IMR-90 (cell line): Measurements from ENCODE around the gene ARHGAP32. TPM values are rescaled to one million over a fixed set of nuclear protein-coding genes. Genes with fewer than 3 reads are reported as not detected.
"Not testable (repeated sequence)": the region's sequence is repeated elsewhere in the genome, so short reads cannot be mapped to it uniquely, and the experiment has no call there.

Experiments used
- ATAC-seq: fragments of 200-7000 bp; cut with Tn5 transposase; 2 replicates; pipeline ENCODE4 v1.9.1; 2020; ENCODE audit warnings: low read depth, mild to moderate bottlenecking, moderate library complexity
- BruUV-seq: library from RNA; stranded (reverse); fragments of 400-500 nt; replicated peaks from 2 replicates; lab custom pipeline; 2021; lab: Mats Ljungman, UMichigan
- CTCF ChIA-PET: fragments of 300-600 bp; formaldehyde crosslinking; extraction: SDS; loops from one replicate; lab custom pipeline; 2021; ENCODE audit warnings: antibody characterized with exemption; lab: Yijun Ruan, JAX
- POLR2A ChIA-PET: fragments of 300-600 bp; sonication (Branson Sonifier 250); formaldehyde crosslinking; loops from one replicate; lab custom pipeline; 2022; ENCODE audit warnings: antibody characterized with exemption; ENCODE audit not compliant: unreplicated experiment; lab: Charles Lee
- DNase-seq: peaks from one replicate; pipeline ENCODE4 v3.0.0; 2013
- H2AFZ ChIP-seq: replicated peaks from 2 replicates; pipeline ENCODE3; 2013; ENCODE audit warnings: low read length, mild to moderate bottlenecking; ENCODE audit not compliant: poor library complexity
- H2AK5ac ChIP-seq: 2 replicates; pipeline ENCODE4 v1.6.1; 2013; ENCODE audit warnings: low read depth, low read length, inconsistent platforms
- H2AK9ac ChIP-seq: replicated peaks from 2 replicates; pipeline ENCODE3; 2013; ENCODE audit warnings: mild to moderate bottlenecking, low read depth, low read length, moderate library complexity; ENCODE audit not compliant: poor library complexity
- H2BK120ac ChIP-seq: 2 replicates; pipeline ENCODE4 v1.6.1; 2013; ENCODE audit warnings: low read depth, low read length, inconsistent platforms
- H2BK15ac ChIP-seq: 3 replicates; pipeline ENCODE4 v1.6.1; 2013; ENCODE audit warnings: low read depth, low read length, inconsistent platforms
- H2BK20ac ChIP-seq: 2 replicates; pipeline ENCODE4 v1.6.1; 2013; ENCODE audit warnings: low read depth, mild to moderate bottlenecking, inconsistent platforms, low read length, moderate library complexity
- H2BK5ac ChIP-seq: 2 replicates; pipeline ENCODE4 v1.6.1; 2013; ENCODE audit warnings: mild to moderate bottlenecking, low read depth, low read length, inconsistent platforms; ENCODE audit not compliant: poor library complexity, severe bottlenecking
- H3K14ac ChIP-seq: replicated peaks from 2 replicates; pipeline ENCODE4 v1.6.1; 2013; ENCODE audit warnings: low read depth, low read length, inconsistent platforms
- H3K18ac ChIP-seq: 2 replicates; pipeline ENCODE4 v1.6.1; 2013; ENCODE audit warnings: low read depth, low read length, control low read depth
- H3K23ac ChIP-seq: 2 replicates; pipeline ENCODE4 v1.6.1; 2013; ENCODE audit warnings: low read depth, low read length, inconsistent platforms
- H3K27ac ChIP-seq: 2 replicates; pipeline ENCODE4 v1.5.1; 2013; ENCODE audit warnings: mild to moderate bottlenecking, control low read depth, low read length; ENCODE audit not compliant: insufficient read depth
- H3K27me3 ChIP-seq: 2 replicates; pipeline ENCODE4 v1.6.1; 2013; ENCODE audit warnings: low read length; ENCODE audit not compliant: control insufficient read depth, insufficient read depth
- H3K36me3 ChIP-seq: 2 replicates; pipeline ENCODE4 v1.6.1; 2013; ENCODE audit warnings: low read length, mixed read lengths; ENCODE audit not compliant: control insufficient read depth, insufficient read depth
- H3K4ac ChIP-seq: 2 replicates; pipeline ENCODE4 v1.6.1; 2013; ENCODE audit warnings: low read depth, low read length, inconsistent platforms
- H3K4me1 ChIP-seq: 2 replicates; pipeline ENCODE4 v1.6.1; 2013; ENCODE audit warnings: low read length, mixed read lengths; ENCODE audit not compliant: control insufficient read depth, insufficient read depth
- H3K4me2 ChIP-seq: 2 replicates; pipeline ENCODE4 v1.6.1; 2013; ENCODE audit warnings: low read depth, mild to moderate bottlenecking, control low read depth, low read length, moderate library complexity
- H3K4me3 ChIP-seq: 2 replicates; pipeline ENCODE4 v1.5.1; 2013; ENCODE audit warnings: low read depth, mild to moderate bottlenecking, control low read depth, low read length, moderate library complexity; ENCODE audit not compliant: insufficient read depth
- H3K56ac ChIP-seq: 2 replicates; pipeline ENCODE4 v1.6.1; 2013; ENCODE audit warnings: low read length, inconsistent platforms; ENCODE audit not compliant: insufficient read depth; ENCODE audit errors: extremely low read depth
- H3K79me1 ChIP-seq, 2 experiments: 2 replicates each; pipeline ENCODE4 v1.6.1; 2013; ENCODE audit warnings: low read length in 2 of 2, inconsistent platforms in 1 of 2, low read depth in 1 of 2
- H3K9ac ChIP-seq: 2 replicates; pipeline ENCODE4 v1.6.1; 2013; ENCODE audit warnings: low read depth, low read length, control low read depth
- H3K9me1 ChIP-seq: 2 replicates; pipeline ENCODE4 v1.6.1; 2013; ENCODE audit warnings: low read length, inconsistent platforms; ENCODE audit not compliant: insufficient read depth
- H3K9me3 ChIP-seq: 2 replicates; pipeline ENCODE4 v1.6.1; 2013; ENCODE audit warnings: low read length; ENCODE audit not compliant: control insufficient read depth, insufficient read depth
- H4K20me1 ChIP-seq: 2 replicates; pipeline ENCODE4 v1.6.1; 2013; ENCODE audit warnings: low read length, inconsistent platforms; ENCODE audit not compliant: insufficient read depth
- H4K5ac ChIP-seq: 2 replicates; pipeline ENCODE4 v1.6.1; 2013; ENCODE audit warnings: mild to moderate bottlenecking, low read depth, low read length, control low read depth
- H4K8ac ChIP-seq, 2 experiments: 2 replicates each; pipeline ENCODE4 v1.6.1; 2013; ENCODE audit warnings: low read depth in 2 of 2, low read length in 2 of 2, control low read depth in 1 of 2, inconsistent platforms in 1 of 2
- H4K91ac ChIP-seq: 2 replicates; pipeline ENCODE4 v1.6.1; 2013; ENCODE audit warnings: low read depth, low read length, inconsistent platforms; ENCODE audit not compliant: insufficient read depth
- CHD1 ChIP-seq: IDR thresholded peaks from 2 replicates; pipeline ENCODE4 v1.6.1; 2012; ENCODE audit warnings: low read depth, low read length, improper control_type of control experiment
- ELK1 ChIP-seq: fragments of 150-350 bp; IDR thresholded peaks from 2 replicates; pipeline ENCODE4 v1.6.1; 2016; ENCODE audit warnings: low read depth, mild to moderate bottlenecking, low read length, moderate library complexity, borderline replicate concordance
- MAFK ChIP-seq: IDR thresholded peaks from 2 replicates; pipeline ENCODE4 v1.6.1; 2012; ENCODE audit warnings: low read depth, low read length, improper control_type of control experiment
- MAZ ChIP-seq: IDR thresholded peaks from 2 replicates; pipeline ENCODE4 v1.6.1; 2012; ENCODE audit warnings: low read depth, mild to moderate bottlenecking, low read length, improper control_type of control experiment, moderate library complexity, borderline replicate concordance
- NFE2L2 ChIP-seq: fragments of 150-350 bp; IDR thresholded peaks from 2 replicates; pipeline ENCODE4 v1.6.1; 2016; ENCODE audit warnings: low read depth, mild to moderate bottlenecking, low read length
- POLR2A ChIP-seq: IDR thresholded peaks from 2 replicates; pipeline ENCODE4 v1.6.1; 2012; ENCODE audit warnings: mild to moderate bottlenecking, low read depth, low read length
- RFX5 ChIP-seq: IDR thresholded peaks from 2 replicates; pipeline ENCODE4 v1.8.0; 2012; ENCODE audit warnings: low read depth, mild to moderate bottlenecking, low read length, moderate library complexity
- SMC3 ChIP-seq: fragments of 150-350 bp; IDR thresholded peaks from 2 replicates; pipeline ENCODE4 v1.6.1; 2016; ENCODE audit warnings: low read depth, mild to moderate bottlenecking, antibody characterized with exemption, low read length, moderate library complexity
- USF2 ChIP-seq: fragments of 150-350 bp; IDR thresholded peaks from 2 replicates; pipeline ENCODE4 v1.6.1; 2017; ENCODE audit warnings: mild to moderate bottlenecking, antibody characterized with exemption, low read length, low read depth
- WGBS, 2 experiments: methylation state at CpG; one replicate each; pipeline versions ENCODE4 v1.1.5 to v1.1.7; 2013; ENCODE audit warnings: missing lambda C conversion rate in 2 of 2; ENCODE audit not compliant: insufficient read length in 1 of 2; ENCODE audit errors: extremely low coverage in 2 of 2; 5-methylcytosine and 5-hydroxymethylcytosine counted together
- dilution Hi-C: fragments of 300-500 bp; cut with HindIII; formaldehyde crosslinking; loops from one replicate; pipeline ENCODE4 v1.14.3; 2018; ENCODE audit warnings: low sequenced_read_pairs; ENCODE audit not compliant: unreplicated experiment
- in situ Hi-C: fragments of 300-500 bp; cut with MboI; formaldehyde crosslinking; loops from 3 replicates; pipeline ENCODE4 v1.14.3; 2019; ENCODE audit warnings: low sequenced_read_pairs, inconsistent platforms, mixed read lengths
- intact Hi-C: fragments of 100-400 bp; cut with micrococcal nuclease; formaldehyde crosslinking; loops from 2 replicates; pipeline ENCODE4 v1.10.0; 2022
- polyA plus RNA-seq, 3 experiments: library from polyadenylated mRNA; depleted of rRNA; stranded (reverse); fragments of >200 nt; gene quantifications; 2 replicates each; pipeline ENCODE4 v1.2.3, GENCODE V29; 2012; ENCODE audit warnings: low replicate concordance in 1 of 3
- total RNA-seq: library from RNA; depleted of rRNA; stranded (reverse); fragments of >200 nt; gene quantifications from 2 replicates; pipeline ENCODE4 v1.2.3, GENCODE V29; 2012

Gene ARHGAP32
- total and polyA plus RNA-seq, 2 of the 4 experiments (the other 2 are of a cell fraction), result 4.1 to 8.4 TPM

- no peak for DNase-seq
- H3K4me2 ChIP-seq, result no peak overlapping the region
- H3K4me3 ChIP-seq, result no peak overlapping the region
- H3K9me1 ChIP-seq, result no peaks in the 10 kb centered on the region
- no peak overlapping the region for H2AK5ac ChIP-seq
- H3K27me3 ChIP-seq, result peaks cover 40% of the 10 kb centered on the region
- CTCF ChIA-PET, result no interaction called here
- no peak overlapping the region for H4K91ac ChIP-seq
- intact Hi-C loops (no loop called here), dilution Hi-C loops (no loop called here), in situ Hi-C loops (no loop called here)
- H2BK5ac ChIP-seq, result no peak overlapping the region
- H4K20me1 ChIP-seq, result no peaks in the 10 kb centered on the region
- no peak overlapping the region for H3K9ac ChIP-seq
- TF ChIP-seq SMC3 (no peak), ELK1 (no peak), POLR2A (no peak), MAFK (no peak), RFX5 (no peak), NFE2L2 (no peak), CHD1 (no peak), MAZ (no peak), USF2 (no peak)
- no peaks in the 10 kb centered on the region for H3K9me3 ChIP-seq
- no peak overlapping the region for H4K5ac ChIP-seq
- no peak overlapping the region for H4K8ac ChIP-seq
- BruUV-seq, result no TSS peak
- no peaks in the 10 kb centered on the region for H3K79me1 ChIP-seq
- H2AFZ ChIP-seq, result no peak overlapping the region
- H2BK20ac ChIP-seq, result no peak overlapping the region
- no peak overlapping the region for H3K18ac ChIP-seq
- no peak overlapping the region for H2BK120ac ChIP-seq
- no peak overlapping the region for H3K23ac ChIP-seq
- no peak overlapping the region for H3K27ac ChIP-seq
- no peak overlapping the region for H2BK15ac ChIP-seq
- no peak overlapping the region for H3K56ac ChIP-seq
- H3K4me1 ChIP-seq, result no peaks in the 10 kb centered on the region
- POLR2A ChIA-PET, result no interaction called here
- H2AK9ac ChIP-seq, result no peak overlapping the region
- no peaks in the 10 kb centered on the region for H3K36me3 ChIP-seq
- 73% methylated on average over 11 of the region's 15 CpGs; no CpG with 5 or more reads in 1 of the 2 experiments for WGBS, 2 experiments
- no peak for ATAC-seq
- no peak overlapping the region for H3K14ac ChIP-seq
- H3K4ac ChIP-seq, result no peak overlapping the region
Observed at GRCh38 chr11:128920666-128921065, 271.5 kb downstream of the ARHGAP32 start.

GRCh38 chr11:128919635-128920034 is 272.5 kb downstream of the ARHGAP32 start:
- H3K27ac ChIP-seq, H2AK5ac ChIP-seq, H3K9me3 ChIP-seq, CTCF ChIA-PET, H2AK9ac ChIP-seq, H2BK5ac ChIP-seq, H3K14ac ChIP-seq, H3K4me2 ChIP-seq, H3K18ac ChIP-seq, H2AFZ ChIP-seq, H3K79me1 ChIP-seq, H3K4me3 ChIP-seq, dilution Hi-C loops, H2BK120ac ChIP-seq, ATAC-seq, DNase-seq, H4K5ac ChIP-seq, BruUV-seq, H2BK20ac ChIP-seq, H3K56ac ChIP-seq, intact Hi-C loops, POLR2A ChIA-PET, H3K9ac ChIP-seq, H3K9me1 ChIP-seq, in situ Hi-C loops, H4K8ac ChIP-seq, H3K23ac ChIP-seq, H3K36me3 ChIP-seq, H4K91ac ChIP-seq, H3K4me1 ChIP-seq, H4K20me1 ChIP-seq, H3K4ac ChIP-seq, H2BK15ac ChIP-seq: not testable (repeated sequence)
- peaks cover 40% of the 10 kb centered on the region for H3K27me3 ChIP-seq
- WGBS, 2 experiments, result 100% methylated on average over 1 of the region's 7 CpGs; no CpG with 5 or more reads in 1 of the 2 experiments
